ENCODE data around the gene TLX2.

DNA sequence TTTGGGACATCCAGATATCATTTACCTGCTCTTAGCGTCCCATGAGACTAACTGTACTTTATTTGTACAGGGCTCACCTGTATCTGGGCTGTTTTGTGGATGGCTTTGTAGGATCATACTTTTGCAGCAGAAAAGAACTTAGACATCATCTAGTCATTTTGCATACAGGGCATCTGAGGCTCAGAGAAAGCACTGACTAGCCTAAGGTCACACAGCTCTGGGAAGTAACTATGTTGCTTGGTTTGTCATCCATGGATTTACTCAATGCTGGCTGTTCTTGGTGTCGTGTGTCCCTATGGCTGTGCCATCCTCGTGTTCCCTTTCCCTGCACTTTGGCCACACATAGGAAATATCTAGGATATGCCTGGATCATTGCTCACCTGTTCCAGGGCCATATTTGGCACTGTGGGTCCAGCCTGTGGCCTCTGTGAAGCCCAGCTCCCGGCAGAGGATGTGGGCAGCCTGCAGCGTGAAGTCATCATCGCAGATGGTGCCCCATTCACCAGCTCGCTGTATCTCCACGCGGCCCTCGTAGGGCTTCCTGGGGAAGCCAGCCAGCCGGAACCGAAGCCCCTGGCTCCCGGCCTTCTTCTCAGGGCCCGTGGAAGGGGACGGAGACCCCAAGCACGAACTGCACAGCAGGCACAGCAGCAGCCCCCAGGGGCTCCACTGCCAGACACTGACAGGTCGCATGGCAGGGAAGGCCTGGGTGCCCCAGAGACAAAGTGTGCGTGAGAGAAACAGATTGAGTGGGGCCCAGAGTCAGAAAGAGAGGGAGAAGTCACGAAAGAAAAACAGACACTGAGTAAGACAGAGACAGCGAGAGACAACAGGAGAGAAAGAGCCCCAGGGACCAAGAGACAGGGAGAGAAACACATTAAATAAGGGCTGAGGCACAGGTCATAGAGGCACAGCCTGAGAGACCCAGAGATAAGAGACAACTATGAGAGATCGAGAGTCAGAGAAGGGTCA lies 38.0 kb downstream of the TLX2 start:
- TF ChIP-seq, protein P1, sequence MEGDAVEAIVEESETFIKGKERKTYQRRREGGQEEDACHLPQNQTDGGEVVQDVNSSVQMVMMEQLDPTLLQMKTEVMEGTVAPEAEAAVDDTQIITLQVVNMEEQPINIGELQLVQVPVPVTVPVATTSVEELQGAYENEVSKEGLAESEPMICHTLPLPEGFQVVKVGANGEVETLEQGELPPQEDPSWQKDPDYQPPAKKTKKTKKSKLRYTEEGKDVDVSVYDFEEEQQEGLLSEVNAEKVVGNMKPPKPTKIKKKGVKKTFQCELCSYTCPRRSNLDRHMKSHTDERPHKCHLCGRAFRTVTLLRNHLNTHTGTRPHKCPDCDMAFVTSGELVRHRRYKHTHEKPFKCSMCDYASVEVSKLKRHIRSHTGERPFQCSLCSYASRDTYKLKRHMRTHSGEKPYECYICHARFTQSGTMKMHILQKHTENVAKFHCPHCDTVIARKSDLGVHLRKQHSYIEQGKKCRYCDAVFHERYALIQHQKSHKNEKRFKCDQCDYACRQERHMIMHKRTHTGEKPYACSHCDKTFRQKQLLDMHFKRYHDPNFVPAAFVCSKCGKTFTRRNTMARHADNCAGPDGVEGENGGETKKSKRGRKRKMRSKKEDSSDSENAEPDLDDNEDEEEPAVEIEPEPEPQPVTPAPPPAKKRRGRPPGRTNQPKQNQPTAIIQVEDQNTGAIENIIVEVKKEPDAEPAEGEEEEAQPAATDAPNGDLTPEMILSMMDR (conservative IDR thresholded peaks at IDR 0.05; ENCODE audit: low read depth, low read length): no peak
- TF ChIP-seq EZH2 (IDR thresholded peaks at IDR 0.05; ENCODE audit: borderline replicate concordance, low read depth, low read length, poor library complexity, severe bottlenecking): no peak
